T-helper 2 cell (primary cell): ENCODE results near the gene PPP2R5C.

Experiments
- DNase-seq, 5 experiments: peaks; one replicate each; pipeline versions ENCODE4 v3.0.0 to v3.0.0-alpha.2; 2012 to 2022

Gene PPP2R5C

GRCh38 chr14:101869217-101869616 lies 107.7 kb downstream of the PPP2R5C start:
- no peak for DNase-seq

- no peak for DNase-seq
Observed at GRCh38 chr14:101870273-101870939, 108.9 kb downstream of the PPP2R5C start.

GRCh38 chr14:101872346-101872745 lies 110.8 kb downstream of the PPP2R5C start:
- DNase-seq, result no peak

DNA sequence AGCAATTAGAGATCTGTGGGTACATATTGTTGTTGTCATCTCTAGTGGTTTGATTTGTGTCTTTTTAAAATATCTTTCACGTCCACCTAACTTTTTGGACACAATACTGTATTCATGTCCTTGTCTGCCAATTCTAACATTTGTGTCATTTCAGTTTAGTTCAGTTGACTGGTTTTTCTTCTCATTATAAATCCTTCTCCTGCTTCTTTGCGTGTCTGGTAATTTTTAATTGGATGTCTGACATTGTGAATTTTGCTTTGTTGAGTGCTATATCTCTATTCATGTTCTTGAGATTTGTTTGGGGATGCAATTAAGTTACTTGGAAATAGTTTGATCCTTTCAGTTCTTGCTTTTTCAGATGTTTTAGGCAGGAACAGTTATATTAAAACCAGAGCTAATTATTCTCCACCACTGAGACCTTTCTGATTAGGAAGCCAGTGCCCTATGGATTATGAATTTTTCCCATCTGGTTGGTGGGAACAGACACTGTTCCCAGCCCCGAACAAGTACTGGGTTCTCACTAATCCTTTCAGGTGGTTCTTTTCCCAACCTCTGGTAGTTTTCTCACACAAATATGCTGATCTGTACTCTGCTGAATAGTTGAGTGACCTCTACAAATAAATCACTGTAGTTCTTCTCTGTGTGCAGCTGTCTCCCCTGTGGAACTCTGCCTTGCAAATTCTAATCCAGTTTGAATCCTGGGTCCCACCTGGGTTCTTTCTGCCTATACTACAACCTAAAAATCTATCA lies 111.7 kb downstream of the PPP2R5C start:
- no peak for DNase-seq

DNA sequence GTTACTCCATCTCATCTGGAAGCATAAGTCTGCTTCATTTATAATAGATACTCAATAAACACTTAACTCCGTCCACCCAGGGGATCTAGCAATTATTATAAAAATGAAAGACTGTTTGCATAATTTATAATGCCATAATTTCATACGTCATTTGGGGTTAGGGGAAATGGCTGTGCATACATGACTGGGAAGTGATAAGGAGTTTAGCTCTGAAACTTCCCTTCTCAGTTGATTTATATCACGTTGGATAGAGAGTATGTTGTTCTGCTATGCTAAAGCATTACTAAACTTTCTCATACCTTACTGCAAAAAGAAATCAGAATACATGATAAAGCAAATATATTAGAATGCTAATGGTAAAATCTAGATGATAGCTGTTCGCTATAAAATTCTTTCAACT lies 112.5 kb downstream of the PPP2R5C start:
- DNase-seq, result no peak

GRCh38 chr14:101875041-101875726 lies 113.7 kb downstream of the PPP2R5C start:
- no peak for DNase-seq

DNA sequence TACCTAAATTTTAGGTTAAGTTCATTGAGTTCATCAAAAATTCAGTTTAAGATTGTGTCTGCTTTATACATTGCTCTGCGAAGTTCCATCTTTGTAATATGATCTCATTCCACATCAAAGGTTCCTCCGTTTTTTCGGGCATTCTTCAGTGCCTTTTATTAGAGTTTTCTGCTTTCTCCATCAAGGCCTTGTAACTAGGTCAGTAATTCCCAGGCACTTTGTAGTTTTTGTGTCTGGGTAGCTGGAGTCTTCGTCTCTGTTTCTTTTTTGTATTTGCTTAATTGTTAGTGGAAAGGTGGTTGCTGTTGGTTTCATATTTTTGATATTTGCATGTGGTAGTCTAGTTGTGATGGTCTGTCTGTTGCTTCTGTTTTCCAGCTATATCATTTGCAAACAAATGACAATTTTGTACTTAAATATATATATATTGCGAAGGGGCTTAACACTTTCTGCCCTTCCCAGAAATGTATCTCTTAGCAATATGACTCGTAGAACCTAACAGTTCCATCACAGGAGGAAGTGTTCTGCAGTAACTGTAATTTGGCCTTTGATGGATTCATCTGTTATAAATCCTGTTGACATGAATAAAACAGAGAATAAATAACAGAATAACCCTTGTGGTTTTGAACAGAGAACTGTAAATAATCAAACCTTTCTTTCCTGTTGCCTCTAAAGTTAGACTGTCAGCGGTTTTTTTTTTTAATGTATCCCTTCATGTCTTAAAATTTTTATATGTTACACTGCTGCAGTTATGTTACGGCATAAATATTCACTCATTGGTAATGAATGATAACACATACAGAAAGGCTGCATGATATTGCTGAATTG lies 114.4 kb downstream of the PPP2R5C start:
- peak in 1 of 5 experiments; percentile 40 for DNase-seq

GRCh38 chr14:101876555-101876938 lies 115.0 kb downstream of the PPP2R5C start:
- DNase-seq, result peak; percentile 21 to 89 (median 70)

GRCh38 chr14:101877766-101878165 lies 116.3 kb downstream of the PPP2R5C start:
- no peak for DNase-seq

DNA sequence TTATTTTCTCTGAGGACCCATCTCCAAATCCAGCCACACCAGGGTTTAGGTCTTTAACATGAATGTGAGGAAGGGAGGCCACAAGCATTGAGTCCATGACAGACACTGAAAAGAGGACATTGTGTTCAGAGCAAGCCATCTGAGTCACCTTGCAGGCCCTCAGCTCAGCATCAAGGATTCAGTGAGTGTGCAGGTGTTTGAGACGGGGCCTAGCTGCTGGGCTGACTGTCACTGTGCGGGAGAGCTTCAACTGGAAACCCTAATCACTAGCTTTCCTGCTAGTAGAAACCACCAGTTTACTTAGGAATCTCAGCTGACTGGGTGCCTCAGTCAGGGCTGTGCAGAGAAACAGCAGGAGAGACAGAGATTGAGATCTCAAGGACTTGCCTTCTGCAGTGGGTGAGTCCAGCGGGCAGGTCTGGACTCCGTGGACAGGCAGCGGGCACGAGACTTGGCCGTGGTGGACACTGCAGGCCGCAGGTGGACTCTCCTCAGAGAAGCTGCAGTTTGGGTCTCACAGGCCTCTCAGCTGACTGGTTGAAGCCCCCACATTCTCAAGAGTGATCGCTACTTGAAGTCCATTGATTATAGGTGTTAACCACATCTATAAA lies 116.8 kb downstream of the PPP2R5C start:
- DNase-seq, result peak in 1 of 5 experiments; percentile 31

DNA sequence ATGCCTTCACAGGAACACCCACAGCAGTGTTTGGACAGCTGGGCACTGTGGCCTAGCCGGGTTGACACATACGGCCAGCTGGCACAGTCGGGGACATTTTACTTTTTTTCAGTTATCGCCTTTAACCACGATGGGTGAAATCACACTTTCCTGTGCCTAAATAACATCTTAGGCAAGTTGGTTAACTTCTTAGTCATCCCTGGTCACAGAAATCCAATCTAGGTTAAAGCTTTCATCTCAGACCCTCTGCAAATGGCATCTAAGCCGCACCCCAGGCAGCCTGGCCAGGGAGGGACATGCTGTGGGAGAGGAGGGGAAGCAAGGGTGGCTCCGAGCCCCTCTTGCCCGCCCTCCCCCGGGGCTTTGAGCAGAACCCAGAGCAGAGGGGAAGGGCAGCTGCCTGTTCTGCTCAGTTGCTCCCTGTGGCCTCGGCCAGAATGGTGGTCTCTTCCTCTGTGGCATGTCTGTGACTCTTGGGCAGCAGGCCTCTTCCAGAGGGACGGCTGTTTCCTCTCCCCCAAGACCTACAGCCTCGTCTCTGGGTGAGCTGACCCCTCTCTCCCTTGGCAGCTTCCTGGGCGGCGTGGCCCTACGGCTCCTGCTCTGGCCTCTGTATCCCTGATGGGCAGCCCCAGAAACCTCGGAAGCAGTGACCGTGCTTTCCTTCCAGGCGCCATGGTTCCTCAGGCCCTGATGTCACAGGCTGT lies 117.5 kb downstream of the PPP2R5C start:
- DNase-seq, result peak in 2 of 5 experiments; percentile 58 to 77

GRCh38 chr14:101879529-101880336 lies 118.2 kb downstream of the PPP2R5C start:
- peak in 1 of 5 experiments; percentile 38 for DNase-seq

GRCh38 chr14:101881426-101881825 lies 119.9 kb downstream of the PPP2R5C start:
- no peak for DNase-seq

- DNase-seq, result no peak
Observed at GRCh38 chr14:101882141-101882935, 120.8 kb downstream of the PPP2R5C start.

DNA sequence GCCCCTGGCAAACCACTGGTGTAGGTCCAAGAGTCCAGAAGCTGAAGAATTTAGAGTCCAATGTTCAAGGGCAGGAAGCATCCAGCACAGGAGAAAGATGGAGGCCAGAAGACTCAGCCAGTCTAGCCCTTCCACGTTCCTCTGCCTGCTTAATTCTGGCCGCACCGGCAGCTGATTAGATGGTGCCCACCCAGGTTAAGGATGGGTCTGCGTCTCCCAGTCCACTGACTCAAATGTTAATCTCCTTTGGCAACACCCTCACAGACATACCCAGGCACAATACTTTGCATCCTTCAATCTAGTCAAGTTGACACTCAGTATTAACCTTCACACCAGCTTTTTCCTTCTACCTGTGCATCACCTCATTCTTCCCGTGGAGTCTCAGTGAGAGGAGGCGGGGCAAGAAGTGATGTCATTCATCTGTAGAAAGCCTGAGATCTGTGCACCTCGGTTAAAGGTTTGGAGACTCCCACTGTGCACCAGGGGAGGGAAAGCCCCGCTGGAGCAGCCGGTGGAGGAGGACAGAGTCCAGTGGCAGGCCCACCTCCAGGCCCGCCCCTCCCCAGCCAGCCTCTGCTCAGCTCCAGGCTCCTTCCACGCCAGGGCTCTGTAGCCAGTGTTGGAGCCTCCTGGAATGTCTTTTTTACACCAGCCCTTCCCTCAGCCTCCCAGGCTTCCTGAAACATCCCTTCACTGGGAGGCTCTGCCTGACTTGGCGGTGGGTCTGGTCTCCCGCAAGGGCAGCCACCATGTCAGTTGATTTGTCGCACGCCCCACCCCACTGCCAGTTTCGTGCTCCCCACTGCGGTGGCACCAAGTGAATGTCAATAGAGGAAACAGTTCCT lies 122.8 kb downstream of the PPP2R5C start:
- DNase-seq, result no peak

- DNase-seq, result no peak
Observed at GRCh38 chr14:101884934-101885576, 123.5 kb downstream of the PPP2R5C start.

GRCh38 chr14:101887219-101887618 lies 125.7 kb downstream of the PPP2R5C start:
- no peak for DNase-seq

- DNase-seq, result no peak
Observed at GRCh38 chr14:101888182-101888581, 126.7 kb downstream of the PPP2R5C start.
